Uterus (tissue), 4 donors: ENCODE results near the gene TWNK. TPM values are rescaled to one million over a fixed set of nuclear protein-coding genes. Genes with fewer than 3 reads are reported as not detected.

ENCODE experiments used
- DNase-seq, 2 donors: peaks; one replicate each; pipeline ENCODE4 v3.0.0-alpha.2; 2019 to 2020
- H3K27ac ChIP-seq, 2 donors: fragments of 200-600 bp; sonication (generic); 1 replicate in 1 of 2; 2 replicates in 1 of 2; pipeline ENCODE4 v1.5.1; 2016 to 2018
- H3K27me3 ChIP-seq, 2 donors: fragments of 200-600 bp; sonication (generic); one replicate each; pipeline ENCODE4 v1.5.1; 2018 to 2019; ENCODE audit warnings: control low read depth in 1 of 2
- H3K36me3 ChIP-seq, 2 donors: fragments of 200-600 bp; sonication (generic); one replicate each; pipeline ENCODE4 v1.5.1; 2019; ENCODE audit warnings: control low read depth in 1 of 2
- H3K4me1 ChIP-seq, 2 donors: fragments of 200-600 bp; sonication (generic); one replicate each; pipeline ENCODE4 v1.5.1; 2018 to 2019; ENCODE audit warnings: control low read depth in 1 of 2
- H3K4me3 ChIP-seq, 2 donors: fragments of 200-600 bp; sonication (generic); 1 replicate in 1 of 2; 2 replicates in 1 of 2; pipeline ENCODE4 v1.5.1; 2018 to 2019; ENCODE audit warnings: mild to moderate bottlenecking in 1 of 2
- H3K9me3 ChIP-seq, 2 donors: fragments of 200-600 bp; sonication (generic); one replicate each; pipeline ENCODE4 v1.5.1; 2019; ENCODE audit warnings: control low read depth in 1 of 2
- CTCF ChIP-seq, 4 experiments: fragments of 200-600 bp in 2 of 4; fragments of 450-650 bp in 2 of 4; sonication (generic) in 2 of 4; IDR thresholded peaks; one replicate each; pipeline ENCODE4 v1.5.1; 2016 to 2019; ENCODE audit warnings: antibody characterized with exemption in 4 of 4, mild to moderate bottlenecking in 2 of 4, moderate library complexity in 1 of 4
- POLR2A ChIP-seq, 2 donors: fragments of 450-650 bp; IDR thresholded peaks; one replicate each; pipeline ENCODE4 v1.6.1; 2016; ENCODE audit warnings: antibody characterized with exemption in 2 of 2, mild to moderate bottlenecking in 1 of 2, moderate library complexity in 1 of 2
- intact Hi-C: fragments of 100-400 bp; cut with DNase I; formaldehyde crosslinking; loops from one replicate; pipeline ENCODE4 v1.15.1; 2023; ENCODE audit warnings: low total_unique reads
- total RNA-seq, 4 donors: library from RNA; depleted of rRNA in 3 of 4; stranded (reverse); fragments of >200 nt in 3 of 4; gene quantifications; one replicate each; pipeline versions ENCODE4 v1.1.0 to v1.2.4, GENCODE V29; 2014 to 2023
- donor health status: DM: yes; HTN: yes; CAD: no.

The TWNK gene
- total RNA-seq, 4 donors from 2014 or later, result 0.51 to 11.8 (median 6.2) TPM

GRCh38 chr10:100980311-100980710, 7.0 kb upstream of the TWNK start:
- Histone ChIP-seq H3K9me3 (no peaks in the 10 kb centered on the region), H3K27ac (no peak overlapping the region), H3K27me3 (no peaks in the 10 kb centered on the region), H3K4me1 (no peaks in the 10 kb centered on the region), H3K4me3 (no peak overlapping the region), H3K36me3 (no peaks in the 10 kb centered on the region)
- intact Hi-C loops, result no loop called here
- no peak for TF ChIP-seq POLR2A (IDR thresholded peaks at IDR 0.05)
- TF ChIP-seq CTCF (IDR thresholded peaks at IDR 0.05), result no peak
- no peak for DNase-seq

- TF ChIP-seq POLR2A (IDR thresholded peaks at IDR 0.05) (no peak), CTCF (IDR thresholded peaks at IDR 0.05) (no peak)
- Histone ChIP-seq H3K36me3 (no peaks in the 10 kb centered on the region), H3K27me3 (no peaks in the 10 kb centered on the region), H3K27ac (no peak overlapping the region), H3K4me3 (no peak overlapping the region), H3K4me1 (no peaks in the 10 kb centered on the region), H3K9me3 (no peaks in the 10 kb centered on the region)
- intact Hi-C loops, result no loop called here
- DNase-seq, result peak in 1 of 2 donors; percentile 8
These were observed 6.6 kb upstream of the TWNK start for GRCh38 chr10:100980711-100981110.

- no peak for TF ChIP-seq POLR2A (IDR thresholded peaks at IDR 0.05)
- TF ChIP-seq CTCF (IDR thresholded peaks at IDR 0.05), result no peak
- Histone ChIP-seq H3K36me3 (no peaks in the 10 kb centered on the region), H3K9me3 (no peaks in the 10 kb centered on the region), H3K27ac (no peak overlapping the region), H3K4me1 (peaks cover 0 to under 1% of the 10 kb centered on the region in 2 donors), H3K27me3 (no peaks in the 10 kb centered on the region), H3K4me3 (no peak overlapping the region)
- intact Hi-C loops, result no loop called here
- no peak for DNase-seq
These were observed 6.1 kb upstream of the TWNK start for GRCh38 chr10:100981178-100981772.

- H3K4me1 ChIP-seq, result peaks cover 4 to 13% of the 10 kb centered on the region in 2 donors
- no peak overlapping the region for H3K27ac ChIP-seq
- no peak overlapping the region for H3K4me3 ChIP-seq
- intact Hi-C loops, result no loop called here
- TF ChIP-seq POLR2A (IDR thresholded peaks at IDR 0.05) (no peak), CTCF (IDR thresholded peaks at IDR 0.05) (no peak)
- no peaks in the 10 kb centered on the region for H3K36me3 ChIP-seq
- no peaks in the 10 kb centered on the region for H3K27me3 ChIP-seq
- H3K9me3 ChIP-seq, result no peaks in the 10 kb centered on the region
- peak in 1 of 2 donors; percentile 11 for DNase-seq
These were observed 4.2 kb upstream of the TWNK start for GRCh38 chr10:100982916-100983830.
